HG03342 (cell line): ENCODE measurements around the gene INTS15.

Experiments
- ATAC-seq: cut with Tn5 transposase; IDR thresholded peaks from one replicate; pipeline ENCODE4 v1.9.1; 2021; ENCODE audit warnings: mild to moderate bottlenecking, moderate library complexity; ENCODE audit not compliant: unreplicated experiment

The INTS15 gene

DNA sequence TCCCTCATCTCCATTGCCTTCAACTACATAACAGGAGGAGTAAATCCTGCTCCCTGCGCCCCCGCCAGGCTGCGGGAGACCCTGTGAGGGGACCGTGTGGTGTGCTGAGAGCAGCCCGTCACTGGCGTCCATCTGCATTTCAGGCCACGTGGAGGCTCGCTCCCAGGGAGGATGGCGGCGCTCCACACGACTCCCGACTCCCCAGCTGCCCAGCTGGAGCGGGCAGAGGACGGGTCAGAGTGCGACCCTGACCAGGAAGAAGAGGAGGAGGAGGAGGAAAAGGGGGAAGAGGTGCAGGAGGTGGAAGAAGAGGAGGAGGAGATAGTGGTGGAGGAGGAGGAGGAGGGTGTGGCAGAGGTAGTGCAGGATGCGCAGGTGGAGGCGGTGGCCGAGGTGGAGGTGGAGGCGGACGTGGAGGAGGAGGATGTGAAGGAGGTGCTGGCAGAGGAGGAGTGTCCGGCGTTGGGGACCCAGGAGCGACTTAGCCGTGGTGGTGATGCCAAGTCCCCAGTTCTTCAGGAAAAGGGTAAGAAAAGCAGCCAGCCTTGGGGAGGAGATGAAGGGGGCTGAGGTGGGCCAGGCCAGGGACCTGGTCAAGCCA is 52.5 kb downstream of the INTS15 start:
- ATAC-seq: no peak

DNA sequence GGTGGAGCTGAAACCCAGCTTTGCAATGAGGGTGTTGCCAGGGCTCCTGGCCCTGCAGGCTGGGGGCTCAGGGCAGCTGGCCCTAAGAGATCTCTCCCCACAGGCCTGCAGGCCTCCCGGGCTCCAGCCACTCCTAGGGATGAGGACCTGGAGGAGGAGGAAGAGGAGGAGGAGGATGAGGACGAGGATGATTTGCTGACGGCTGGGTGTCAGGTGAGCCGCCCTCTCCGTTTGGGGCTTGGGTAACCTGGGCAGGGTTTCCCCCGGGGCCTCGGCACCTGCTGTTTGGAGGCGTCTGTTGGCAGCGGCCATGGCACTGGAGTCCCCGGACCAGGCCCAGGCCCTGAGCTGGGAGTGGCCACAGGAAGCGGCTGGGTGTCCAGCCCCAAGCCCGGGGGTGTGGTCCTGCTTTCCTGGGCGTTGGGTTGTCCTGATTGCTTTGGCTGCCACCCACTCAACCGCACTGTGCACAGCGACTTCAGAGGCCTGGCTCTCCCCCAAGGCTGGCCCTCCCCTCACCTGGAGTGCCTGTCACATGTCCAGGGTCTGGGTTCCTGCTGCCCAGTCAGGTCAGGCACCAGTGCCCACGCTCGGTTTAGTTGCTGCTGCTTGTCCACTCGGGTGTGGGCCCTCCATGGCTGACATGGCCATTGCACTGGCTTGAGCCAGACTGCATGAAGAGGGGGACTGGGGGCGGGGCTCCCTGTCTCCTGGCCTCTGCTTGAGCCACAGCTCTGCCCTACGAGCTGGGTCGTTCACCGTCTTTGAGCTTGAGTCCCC is 53.2 kb downstream of the INTS15 start:
- no peak for ATAC-seq

GRCh38 chr7:6643915-6644625 is 54.2 kb downstream of the INTS15 start:
- no peak for ATAC-seq

GRCh38 chr7:6644728-6645127 is 54.9 kb downstream of the INTS15 start:
- ATAC-seq: no peak

- no peak for ATAC-seq
Observed at GRCh38 chr7:6646465-6646864, 56.6 kb downstream of the INTS15 start.

DNA sequence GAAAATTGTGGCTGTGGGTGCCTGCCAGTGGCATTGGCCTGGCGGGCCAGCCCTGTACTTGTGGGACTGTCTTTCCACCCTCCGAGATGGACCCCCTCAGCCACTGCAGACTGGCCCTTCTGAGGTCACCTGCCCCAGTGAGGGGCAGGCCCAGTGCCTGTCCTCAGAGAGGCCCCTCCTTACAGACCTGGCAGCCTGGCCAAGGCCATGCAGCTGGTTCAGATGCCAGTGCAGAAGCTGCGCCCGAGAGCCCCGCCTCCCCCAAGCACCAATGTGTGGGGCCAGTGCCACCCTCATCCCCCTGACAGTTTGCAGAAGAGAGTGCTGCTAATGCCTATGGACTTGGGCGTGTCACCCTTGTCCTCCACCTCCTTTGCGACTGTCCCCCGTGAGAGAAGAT is 57.3 kb downstream of the INTS15 start:
- no peak for ATAC-seq

DNA sequence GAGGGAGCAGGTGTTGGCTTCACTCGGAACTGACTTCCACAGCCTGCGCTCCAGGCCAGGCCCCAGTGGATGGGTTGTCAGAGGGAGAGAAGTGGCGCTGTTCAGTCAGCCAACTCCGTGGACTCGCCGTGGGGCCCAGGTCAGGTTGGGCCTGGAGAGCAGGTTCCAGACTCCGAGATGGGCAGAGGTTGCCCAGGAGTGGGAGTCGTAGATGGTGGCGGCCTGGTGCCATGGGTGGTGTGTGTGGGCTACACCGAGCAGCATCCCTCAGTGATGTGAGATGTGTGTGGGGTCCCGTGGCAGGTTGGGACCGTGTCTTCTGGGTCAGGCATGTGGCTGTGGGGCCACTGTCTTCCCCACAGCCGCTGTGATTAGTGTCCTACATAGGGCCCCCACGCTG is 57.7 kb downstream of the INTS15 start:
- no peak for ATAC-seq

- no peak for ATAC-seq
Observed at GRCh38 chr7:6648066-6648814, 58.4 kb downstream of the INTS15 start.

DNA sequence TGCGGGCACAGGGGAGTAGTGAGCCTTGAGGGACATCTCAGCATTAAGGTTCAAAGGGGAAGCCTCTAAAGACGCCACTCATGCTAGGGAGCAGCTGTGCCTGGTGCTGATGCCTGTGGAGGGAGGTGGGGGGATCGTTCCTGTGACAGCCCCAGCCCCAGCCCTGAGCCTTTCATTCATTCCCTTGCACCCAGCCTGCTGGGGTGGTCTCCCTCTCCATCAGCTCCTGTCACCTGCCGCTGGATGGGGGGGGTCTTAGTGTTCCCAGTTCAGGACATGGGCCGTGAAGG is 58.9 kb downstream of the INTS15 start:
- ATAC-seq: no peak

DNA sequence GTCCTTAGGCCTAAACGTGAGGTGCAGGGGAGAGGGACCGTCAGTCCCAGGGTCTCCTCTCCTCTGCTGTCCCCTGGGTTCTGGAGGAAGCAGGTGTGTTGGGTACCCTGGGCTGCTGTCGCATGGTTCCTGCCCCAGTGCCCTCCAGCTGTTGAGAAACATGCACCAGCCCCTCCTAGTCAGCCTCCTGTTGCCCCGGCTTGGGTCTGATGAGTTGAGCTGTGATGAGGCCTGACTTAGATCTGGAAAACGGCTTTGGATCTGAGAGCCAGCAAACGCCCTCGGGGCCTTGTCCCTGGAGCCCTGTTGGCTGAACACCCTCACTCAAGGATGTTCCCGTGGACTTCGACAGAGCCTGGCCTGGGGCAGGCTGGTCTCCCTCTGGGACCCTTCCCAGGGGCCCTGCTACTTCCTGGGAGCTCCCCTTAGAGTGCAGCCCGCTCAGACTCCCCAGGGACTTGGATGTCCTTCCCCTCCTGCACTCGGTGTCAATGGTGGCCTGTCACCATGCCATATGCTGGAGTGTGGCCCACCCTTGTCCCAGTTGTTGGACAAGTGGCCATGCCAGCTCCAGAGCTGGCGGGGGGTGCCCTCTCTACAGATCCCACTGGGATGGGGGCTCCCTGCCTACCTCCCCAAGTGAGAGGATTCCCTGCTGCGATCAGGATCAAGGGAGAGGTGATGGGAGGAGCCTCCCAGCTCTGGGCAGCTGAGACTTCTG is 59.6 kb downstream of the INTS15 start:
- ATAC-seq: no peak

DNA sequence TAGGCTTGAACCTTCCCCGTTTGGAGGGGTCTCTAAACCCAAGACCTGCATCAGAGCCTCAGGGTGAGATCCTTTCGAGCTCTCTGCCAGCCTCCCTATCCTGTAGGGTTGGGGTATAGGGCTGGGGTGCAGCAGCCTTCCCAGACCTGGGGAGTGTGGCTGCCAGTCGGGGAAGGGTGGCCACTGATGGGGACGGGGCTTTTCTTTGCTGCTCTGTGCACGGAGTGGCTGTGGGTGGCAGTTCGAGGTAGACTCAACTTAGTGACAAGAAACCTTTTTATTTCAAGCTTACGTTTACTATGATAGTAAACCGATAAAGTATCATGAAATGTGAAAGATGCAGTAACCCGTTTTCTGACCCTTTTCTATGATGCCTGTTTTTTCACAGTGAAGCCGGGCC is 60.3 kb downstream of the INTS15 start:
- ATAC-seq: no peak

DNA sequence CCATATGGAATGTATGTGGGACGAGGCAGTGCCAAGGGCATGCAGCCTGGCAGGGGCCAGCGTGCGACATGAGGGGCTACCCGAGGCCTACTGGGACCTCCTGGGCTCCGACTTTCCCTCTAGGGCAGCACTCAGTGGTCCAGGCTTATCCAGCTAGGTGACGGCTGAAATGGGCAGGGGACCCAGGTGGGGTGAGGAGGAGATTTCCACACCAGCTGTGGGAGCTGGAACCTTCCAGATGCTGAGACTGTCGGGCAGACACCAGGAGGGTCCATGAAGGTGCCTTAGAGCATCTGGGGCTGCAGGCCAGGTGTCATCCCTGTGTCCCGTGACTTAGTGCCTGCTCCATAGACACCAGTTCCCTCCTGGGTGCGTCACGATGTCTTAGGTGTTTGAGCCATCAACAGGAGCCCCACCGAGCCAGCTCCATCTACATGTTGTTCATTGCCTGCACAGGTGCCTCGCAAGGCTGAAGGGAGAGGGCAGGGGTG is 60.7 kb downstream of the INTS15 start:
- ATAC-seq: no peak

DNA sequence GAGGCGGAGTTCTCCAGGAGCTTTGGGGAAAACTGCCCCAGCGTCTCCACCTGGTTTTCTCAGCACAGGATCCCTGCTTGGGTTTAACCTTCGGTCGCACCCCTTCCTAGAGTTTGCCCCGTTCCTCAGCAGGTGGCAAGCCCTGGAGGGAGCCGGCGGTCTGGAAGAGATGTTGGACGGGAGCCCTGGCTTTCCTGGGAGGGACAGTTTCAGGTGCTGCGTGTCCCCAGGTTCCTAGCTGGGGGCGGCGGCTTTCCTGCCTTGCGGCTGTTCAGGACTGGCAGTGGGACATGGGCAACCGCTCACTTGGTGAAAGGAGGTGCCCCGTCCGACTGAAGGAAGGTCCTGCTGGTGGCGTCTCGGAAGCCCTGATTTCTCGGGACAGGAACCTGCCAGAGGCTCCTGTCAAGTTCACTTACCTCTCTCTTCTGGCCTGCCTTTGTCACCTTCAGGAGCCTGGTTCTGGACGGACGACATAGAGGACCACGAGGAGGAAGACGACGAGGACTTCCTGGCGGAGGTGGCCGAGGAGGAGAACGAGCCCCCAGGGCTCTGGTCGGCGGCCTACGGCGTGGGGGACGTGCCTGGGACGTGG is 62.1 kb downstream of the INTS15 start:
- ATAC-seq: no peak

DNA sequence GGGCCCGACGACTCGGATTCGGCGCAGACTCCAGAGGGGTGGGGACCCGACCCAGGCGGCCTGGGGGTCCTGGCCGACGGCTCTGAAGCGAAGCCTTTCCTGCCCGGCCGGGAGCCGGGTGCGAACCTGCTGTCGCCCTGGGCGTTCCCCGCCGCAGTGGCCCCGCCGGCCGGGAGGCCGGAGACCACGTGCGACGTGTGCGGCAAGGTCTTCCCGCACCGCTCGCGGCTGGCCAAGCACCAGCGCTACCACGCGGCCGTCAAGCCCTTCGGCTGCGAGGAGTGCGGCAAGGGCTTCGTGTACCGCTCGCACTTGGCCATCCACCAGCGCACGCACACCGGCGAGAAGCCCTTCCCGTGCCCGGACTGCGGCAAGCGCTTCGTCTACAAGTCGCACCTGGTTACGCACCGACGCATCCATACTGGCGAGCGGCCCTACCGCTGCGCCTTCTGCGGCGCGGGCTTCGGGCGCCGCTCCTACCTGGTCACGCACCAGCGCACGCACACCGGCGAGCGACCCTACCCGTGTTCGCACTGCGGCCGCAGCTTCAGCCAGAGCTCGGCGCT is 62.7 kb downstream of the INTS15 start:
- no peak for ATAC-seq

DNA sequence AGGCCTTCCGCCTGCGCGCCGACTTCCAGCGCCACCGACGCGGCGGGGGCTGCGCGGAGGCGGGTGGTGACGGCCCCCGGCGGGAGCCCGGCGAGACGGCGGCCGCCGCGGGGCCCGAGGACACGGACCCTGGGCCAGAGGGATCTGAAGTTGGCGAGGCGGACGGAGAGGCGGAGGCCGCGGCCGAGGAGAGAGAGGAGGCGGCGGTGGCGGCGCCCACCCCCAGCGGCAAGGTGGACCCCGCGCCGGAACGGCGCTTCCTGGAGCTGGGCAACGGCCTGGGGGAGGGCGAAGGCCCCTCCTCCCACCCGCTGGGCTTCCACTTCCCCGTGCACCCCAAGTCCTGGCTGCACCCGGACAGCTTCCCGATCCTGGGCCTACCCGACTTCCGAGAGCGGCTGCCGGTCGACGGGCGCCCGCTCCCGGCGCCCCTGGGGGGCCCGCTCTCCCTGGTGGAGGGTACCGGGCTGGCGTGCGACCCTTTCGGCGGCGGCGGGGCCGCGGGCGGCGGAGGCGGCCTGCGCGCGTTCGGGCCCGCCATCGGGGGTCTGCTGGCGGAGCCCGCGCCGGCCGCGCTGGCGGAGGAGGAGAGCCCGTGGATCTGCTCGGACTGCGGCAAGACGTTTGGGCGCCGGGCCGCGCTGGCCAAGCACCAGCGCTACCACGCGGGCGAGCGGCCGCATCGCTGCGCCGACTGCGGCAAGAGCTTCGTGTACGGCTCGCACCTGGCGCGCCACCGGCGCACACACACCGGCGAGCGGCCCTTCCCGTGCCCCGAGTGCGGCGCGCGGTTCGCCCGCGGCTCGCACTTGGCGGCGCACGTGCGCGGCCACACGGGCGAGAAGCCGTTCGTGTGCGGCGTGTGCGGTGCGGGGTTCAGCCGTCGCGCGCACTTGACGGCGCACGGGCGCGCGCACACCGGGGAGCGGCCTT is 63.5 kb downstream of the INTS15 start:
- no peak for ATAC-seq

DNA sequence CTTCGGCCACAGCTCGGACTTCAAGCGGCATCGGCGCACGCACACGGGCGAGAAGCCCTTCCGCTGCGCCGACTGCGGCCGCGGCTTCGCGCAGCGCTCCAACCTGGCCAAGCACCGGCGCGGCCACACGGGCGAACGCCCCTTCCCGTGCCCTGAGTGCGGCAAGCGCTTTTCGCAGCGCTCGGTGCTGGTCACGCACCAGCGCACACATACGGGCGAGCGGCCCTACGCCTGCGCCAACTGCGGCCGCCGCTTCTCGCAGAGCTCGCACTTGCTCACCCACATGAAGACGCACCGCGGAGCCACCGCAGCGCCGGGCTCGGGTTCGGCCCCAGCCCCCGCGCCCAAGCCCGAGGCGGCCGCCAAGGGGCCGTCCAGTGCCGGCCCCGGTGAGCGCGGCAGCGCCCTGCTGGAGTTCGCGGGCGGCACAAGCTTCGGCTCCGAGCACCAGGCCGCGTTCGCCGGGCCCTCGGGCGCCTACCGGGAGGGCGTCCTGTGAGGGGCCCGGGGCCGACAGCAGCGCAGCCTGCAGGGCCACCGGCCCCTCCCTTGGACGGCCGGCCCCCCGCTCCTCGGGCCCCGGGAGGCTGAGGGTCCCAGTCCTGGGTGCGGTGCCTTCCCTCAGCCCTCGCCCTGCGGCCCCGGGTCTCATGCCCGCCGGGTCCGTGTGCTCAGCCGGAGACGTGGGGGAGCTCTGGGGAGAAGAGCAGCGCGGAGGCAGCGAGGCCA is 64.5 kb downstream of the INTS15 start:
- ATAC-seq: no peak

- no peak for ATAC-seq
Observed at GRCh38 chr7:6654842-6655610, 65.2 kb downstream of the INTS15 start.
